Kidney tubule cell (primary cell): Measurements from ENCODE around the gene ELANE.

Experiments used
- DNase-seq: peaks from one replicate; pipeline ENCODE4 v3.0.0-alpha.2; 2018; ENCODE audit warnings: low spot score

The ELANE gene

DNA sequence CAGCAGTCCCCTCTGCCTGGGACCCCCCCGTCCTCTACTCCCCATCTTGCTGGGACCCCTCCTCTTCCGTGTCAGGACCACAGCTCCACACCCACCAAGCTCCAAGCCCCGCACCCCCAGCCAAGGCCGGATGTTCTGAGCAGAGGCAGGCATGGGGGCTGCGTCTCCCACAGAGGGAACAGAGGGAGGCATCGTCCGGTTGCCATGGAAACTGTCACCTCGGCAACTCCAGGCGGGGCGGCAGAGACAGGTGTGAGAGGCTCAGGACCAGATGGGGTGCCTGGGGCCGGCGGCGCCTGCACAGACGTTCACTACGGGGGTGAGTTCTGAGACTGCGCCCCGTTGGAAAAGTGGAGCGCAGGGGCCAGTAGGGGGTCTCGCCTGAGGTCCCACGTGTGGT, 46.6 kb downstream of the ELANE start:
- DNase-seq, result no peak

DNA sequence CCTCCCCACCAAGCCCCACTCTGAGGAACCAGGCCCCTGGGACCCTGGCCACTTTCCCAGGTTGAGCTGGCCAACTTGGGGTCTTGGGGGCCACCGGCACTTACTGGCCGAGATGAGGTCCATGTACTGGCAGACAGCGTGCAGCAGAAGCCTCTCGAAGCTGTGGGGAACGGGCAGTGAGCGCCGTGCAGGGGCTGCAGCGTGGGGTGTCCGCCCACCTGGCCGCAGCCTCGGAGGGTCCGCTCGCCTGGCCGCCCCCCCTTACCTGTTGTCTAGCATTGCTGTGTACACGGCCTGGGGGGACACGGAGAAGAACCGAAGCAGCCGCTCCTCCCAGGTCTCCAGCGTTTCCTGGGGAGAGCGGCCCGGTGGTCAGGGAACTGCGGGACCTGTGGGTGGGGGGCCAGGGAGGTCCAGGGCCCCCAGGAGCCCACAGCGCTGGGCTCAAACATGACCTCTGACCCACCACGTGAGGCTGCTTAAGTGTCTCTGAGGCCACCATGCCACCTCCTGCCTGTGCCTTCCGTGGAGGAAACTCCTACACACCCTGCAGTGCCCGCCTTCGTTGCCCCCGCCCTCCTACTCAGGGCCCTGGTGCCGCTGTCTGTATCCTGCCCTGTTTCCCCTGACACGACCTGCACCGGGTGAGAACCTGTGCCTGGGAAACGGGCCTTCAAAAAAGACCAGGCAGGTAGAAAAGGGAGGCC, 47.4 kb downstream of the ELANE start:
- no peak for DNase-seq

GRCh38 chr19:900043-900301, 47.9 kb downstream of the ELANE start:
- no peak for DNase-seq

DNA sequence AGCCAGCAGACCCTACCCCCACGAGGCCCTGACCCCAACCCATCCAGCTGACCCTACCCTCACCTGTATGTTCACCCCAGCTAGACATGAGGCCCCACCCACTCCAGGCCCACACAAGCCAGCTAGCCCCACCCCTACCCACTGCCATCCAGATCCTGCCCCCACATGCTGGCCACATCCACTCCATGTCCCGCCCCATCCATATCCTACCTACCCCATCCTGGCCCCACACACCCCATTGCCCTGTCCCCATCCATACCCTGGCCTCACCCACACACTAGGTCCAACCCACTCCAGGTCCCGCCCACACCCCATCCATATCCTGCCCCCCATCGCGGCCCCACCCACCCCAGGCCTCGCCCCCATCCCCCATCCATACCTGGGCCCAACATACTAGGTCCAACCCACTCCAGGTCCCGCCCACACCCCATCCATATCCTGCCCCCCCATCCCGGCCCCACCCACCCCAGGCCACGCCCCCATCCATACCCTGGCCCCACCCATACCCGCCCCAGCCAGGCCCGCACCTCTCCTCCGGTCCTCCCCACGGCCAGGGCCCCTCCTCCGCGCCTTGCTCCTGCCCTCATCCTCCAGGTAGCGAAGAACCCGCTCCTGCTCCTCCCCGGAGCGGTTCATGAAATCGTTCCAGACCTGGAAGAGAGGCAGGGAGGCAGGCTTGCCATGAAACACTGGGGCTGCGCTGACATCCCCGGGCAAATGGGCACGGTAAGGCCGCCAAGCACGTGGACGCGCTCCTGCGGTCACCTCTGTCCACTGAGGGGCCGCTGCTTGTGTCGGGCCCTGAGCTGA, 48.4 kb downstream of the ELANE start:
- DNase-seq, result no peak

DNA sequence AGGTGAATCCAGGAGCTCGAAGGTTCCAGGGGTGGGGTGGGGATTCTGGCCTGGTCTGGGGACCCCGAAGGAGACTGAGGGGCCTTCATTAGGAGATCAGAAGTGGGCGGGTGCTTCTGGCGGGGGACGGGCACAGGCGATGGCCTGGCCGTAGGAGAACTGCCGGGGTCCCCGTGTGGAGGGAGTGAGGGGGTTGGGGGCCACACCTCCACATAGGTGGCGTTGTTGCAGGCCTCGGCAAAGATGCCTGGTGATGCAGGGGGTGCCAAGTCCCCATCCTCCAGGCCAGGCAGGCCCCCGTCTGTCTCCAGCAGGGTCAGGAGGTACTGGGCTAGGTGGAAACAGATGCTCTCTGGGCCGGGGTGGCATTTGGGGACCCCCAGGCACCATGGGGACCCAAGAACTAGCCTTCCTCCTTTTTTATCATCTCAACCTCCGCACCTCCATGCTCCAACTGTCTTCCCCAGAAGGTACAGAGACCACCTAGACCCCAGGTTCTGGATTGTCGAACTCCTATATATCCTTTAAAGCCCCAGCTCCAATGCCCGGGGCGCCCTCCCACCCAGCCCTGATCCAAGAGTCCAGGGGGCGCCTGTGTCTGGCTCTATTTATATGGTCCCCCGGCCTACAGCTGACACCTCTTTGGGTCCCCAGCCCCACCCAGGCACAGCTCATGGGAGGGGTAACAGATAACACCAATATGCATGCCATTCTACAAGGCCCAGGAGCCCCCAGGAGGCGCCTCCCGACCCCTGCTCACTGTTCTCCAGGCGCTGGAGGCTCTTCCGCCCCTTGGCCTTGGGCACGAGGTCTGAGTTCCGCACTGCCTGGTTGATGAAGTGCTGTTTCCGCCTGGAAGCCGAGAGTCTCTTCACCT, 49.4 kb downstream of the ELANE start:
- no peak for DNase-seq

DNA sequence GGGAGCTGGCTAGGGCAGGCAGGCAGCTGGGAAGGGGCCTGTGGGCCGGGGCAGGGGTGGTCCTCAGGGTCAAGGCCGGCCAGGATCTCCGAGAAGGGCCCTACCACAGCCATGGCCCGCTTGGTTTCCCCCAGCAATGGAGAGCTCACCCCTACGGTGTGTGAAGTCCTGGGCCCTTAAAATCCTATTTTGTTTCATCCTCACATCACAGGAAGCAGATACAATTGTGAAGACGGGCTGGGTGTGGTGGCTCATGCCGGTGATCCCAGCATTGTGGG, 49.9 kb downstream of the ELANE start:
- DNase-seq, result no peak

DNA sequence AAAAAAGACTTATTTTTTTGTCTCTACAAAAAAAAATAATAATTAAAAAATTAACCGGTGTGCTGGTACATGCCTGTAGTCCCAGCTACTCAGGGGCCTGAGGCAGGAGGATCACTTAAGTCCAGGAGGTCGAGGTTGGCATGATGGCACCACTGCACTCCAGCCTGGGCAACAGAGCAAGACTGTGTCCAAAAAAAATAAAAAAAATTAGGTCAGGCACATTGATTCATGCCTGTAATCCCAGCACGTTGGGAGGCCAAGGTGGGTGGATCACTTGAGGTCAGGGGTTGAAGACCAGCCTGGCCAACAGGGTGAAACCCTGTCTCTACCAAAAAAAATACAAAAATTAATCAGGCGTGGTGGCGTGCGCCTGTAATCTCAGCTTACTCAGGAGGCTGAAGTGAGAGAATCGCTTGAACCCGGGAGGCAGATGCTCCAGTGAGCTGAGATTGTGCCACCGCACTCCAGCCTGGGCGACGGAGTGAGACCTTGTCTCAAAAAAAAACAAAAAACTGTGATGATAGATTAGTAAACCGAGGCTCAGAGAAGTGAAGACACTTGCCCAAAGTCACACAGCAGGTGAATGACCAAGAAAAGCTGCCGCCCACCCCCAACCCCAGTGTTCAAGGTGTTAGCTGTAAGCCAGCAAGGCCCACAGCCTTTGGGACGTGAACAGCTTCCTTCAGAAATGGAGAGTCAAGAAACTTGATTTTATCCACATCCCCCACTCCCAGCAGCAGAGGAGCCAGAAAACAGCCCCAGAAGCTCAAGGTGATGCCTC, 50.5 kb downstream of the ELANE start:
- no peak for DNase-seq

GRCh38 chr19:903266-903797, 51.2 kb downstream of the ELANE start:
- no peak for DNase-seq

GRCh38 chr19:904545-904944, 52.4 kb downstream of the ELANE start:
- DNase-seq, result no peak
